T-helper 9 cell (primary cell): ENCODE results near the gene UBP1.
"Not testable (repeated sequence)": the region's sequence is repeated elsewhere in the genome, so short reads cannot be mapped to it uniquely, and the experiment has no call there.

Experiments used
- DNase-seq: peaks from one replicate; pipeline ENCODE4 v3.0.0-alpha.2; 2020
- total RNA-seq, 2 donors: gene quantifications; one replicate each; lab custom pipeline; 2026; lab: John Stamatoyannopoulos, UW

Gene UBP1
- total RNA-seq = 84.8 to 95.3 reads per million in 2 donors

GRCh38 chr3:33440328-33441224 lies at the start of gene UBP1:
TSS of gene UBP1 (minus strand) at chr3:33440405. CDS start at chr3:33439848, 557 bp downstream.
- peak; percentile 89 for DNase-seq

GRCh38 chr3:33488683-33489082 lies 48.5 kb upstream of the UBP1 start:
- DNase-seq = no peak

- DNase-seq = no peak
Observed at GRCh38 chr3:33488246-33488645, 48.0 kb upstream of the UBP1 start.

GRCh38 chr3:33482111-33482521 lies 41.9 kb upstream of the UBP1 start:
- no peak for DNase-seq

GRCh38 chr3:33474896-33475295 lies 34.7 kb upstream of the UBP1 start:
- no peak for DNase-seq

- no peak for DNase-seq
Observed at GRCh38 chr3:33473813-33474212, 33.6 kb upstream of the UBP1 start.

GRCh38 chr3:33467786-33468185 lies 27.6 kb upstream of the UBP1 start:
- no peak for DNase-seq

GRCh38 chr3:33461097-33461496 lies 20.9 kb upstream of the UBP1 start:
- no peak for DNase-seq

- DNase-seq = not testable (repeated sequence)
Observed at GRCh38 chr3:33459577-33459976, 19.4 kb upstream of the UBP1 start.

GRCh38 chr3:33458446-33458845 lies 18.2 kb upstream of the UBP1 start:
- DNase-seq = no peak

GRCh38 chr3:33456756-33457155 lies 16.6 kb upstream of the UBP1 start:
- no peak for DNase-seq

- DNase-seq = no peak
Observed at GRCh38 chr3:33453331-33453761, 13.1 kb upstream of the UBP1 start.

GRCh38 chr3:33451994-33452393 lies 11.8 kb upstream of the UBP1 start:
- not testable (repeated sequence) for DNase-seq

- no peak for DNase-seq
Observed at GRCh38 chr3:33447958-33448357, 7.8 kb upstream of the UBP1 start.

GRCh38 chr3:33447256-33447625 lies 7.0 kb upstream of the UBP1 start:
- not testable (repeated sequence) for DNase-seq

GRCh38 chr3:33442190-33442589 lies 2.0 kb upstream of the UBP1 start:
- DNase-seq = no peak

- DNase-seq = no peak
Observed at GRCh38 chr3:33441225-33441976, 1.2 kb upstream of the UBP1 start.

GRCh38 chr3:33439546-33440327 lies 468 bp downstream of the UBP1 start:
- peak; percentile 29 for DNase-seq

GRCh38 chr3:33438881-33439545 lies 1.2 kb downstream of the UBP1 start:
- no peak for DNase-seq

GRCh38 chr3:33438284-33438668 lies 1.9 kb downstream of the UBP1 start:
- no peak for DNase-seq

- DNase-seq = no peak
Observed at GRCh38 chr3:33437556-33438283, 2.5 kb downstream of the UBP1 start.

- DNase-seq = no peak
Observed at GRCh38 chr3:33433843-33434242, 6.4 kb downstream of the UBP1 start.
